ENCODE results near the gene DYDC2.

DNA sequence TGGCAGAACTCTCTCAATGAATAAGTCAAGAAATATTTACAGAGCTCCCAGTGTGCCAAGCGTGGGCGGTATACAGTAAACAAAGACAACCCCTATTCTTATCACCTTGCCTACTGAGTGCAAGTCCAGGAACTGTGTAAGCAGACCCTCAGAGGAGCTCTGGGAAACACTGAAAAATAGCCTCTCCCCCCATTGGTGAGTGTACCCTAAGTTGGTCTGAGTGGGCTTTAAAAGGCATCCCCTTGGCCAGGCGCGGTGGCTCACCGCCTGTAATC, 1.2 kb downstream of the DYDC2 start:
- TF ChIP-seq NFIC (IDR thresholded peaks at IDR 0.05) (no peak), TAF1 (IDR thresholded peaks at IDR 0.05; ENCODE audit: low read depth) (no peak), EP300 (IDR thresholded peaks at IDR 0.05; ENCODE audit: borderline replicate concordance) (no peak), YY1 (IDR thresholded peaks at IDR 0.05; ENCODE audit: low read depth) (no peak), REST (IDR thresholded peaks at IDR 0.05; ENCODE audit: low read depth) (no peak), CEBPB (IDR thresholded peaks at IDR 0.05) (no peak), EGR1 (IDR thresholded peaks at IDR 0.05) (no peak; the same call in 1 of the 2 replicates), FOXM1 (IDR thresholded peaks at IDR 0.05; ENCODE audit: borderline replicate concordance, low read depth) (no peak)

Data from Ishikawa (cell line).